Measurements from ENCODE around the gene SLC31A1. TPM values are rescaled to one million over a fixed set of nuclear protein-coding genes. Genes with fewer than 3 reads are reported as not detected.
A peak's percentile ranks its signal among the peaks of the same experiment; 100 is the strongest.
"Not testable (repeated sequence)": the region's sequence is repeated elsewhere in the genome, so short reads cannot be mapped to it uniquely, and the experiment has no call there.

SLC31A1 gene
- total RNA-seq, 1 donor from 2014 or later = 22.6 TPM

DNA sequence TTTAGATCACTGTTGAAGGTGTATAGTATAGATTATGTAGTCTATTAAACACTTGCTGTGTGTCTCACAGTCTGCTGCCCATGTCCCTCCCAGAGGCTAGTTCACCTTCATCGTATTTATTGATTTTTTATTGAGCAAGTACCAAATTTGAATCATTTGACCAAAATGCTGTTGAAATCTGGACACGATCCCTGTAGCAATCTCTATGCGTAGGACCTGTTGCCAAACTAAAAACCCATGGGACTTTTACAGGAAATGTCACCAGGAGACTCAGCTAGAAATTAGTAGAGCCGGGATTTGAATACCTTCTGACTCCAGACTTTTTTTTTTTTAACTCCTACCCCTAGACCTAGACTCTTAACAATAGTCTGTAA lies 17.5 kb downstream of the SLC31A1 start:
- no peak for TF ChIP-seq CTCF (IDR thresholded peaks at IDR 0.05; ENCODE audit: unreplicated experiment)
- Mint-ChIP-seq H3K36me3 (no peaks in the 10 kb centered on the region), H3K4me1 (peaks cover 13% of the 10 kb centered on the region), H3K27me3 (ENCODE audit: low read depth) (no peaks in the 10 kb centered on the region), H3K27ac (no peak overlapping the region), H3K4me3 (no peak overlapping the region), H3K9me3 (no peaks in the 10 kb centered on the region)
- no peak for DNase-seq (ENCODE audit: low spot score in 2 of 2, unreplicated experiment in 2 of 2)

DNA sequence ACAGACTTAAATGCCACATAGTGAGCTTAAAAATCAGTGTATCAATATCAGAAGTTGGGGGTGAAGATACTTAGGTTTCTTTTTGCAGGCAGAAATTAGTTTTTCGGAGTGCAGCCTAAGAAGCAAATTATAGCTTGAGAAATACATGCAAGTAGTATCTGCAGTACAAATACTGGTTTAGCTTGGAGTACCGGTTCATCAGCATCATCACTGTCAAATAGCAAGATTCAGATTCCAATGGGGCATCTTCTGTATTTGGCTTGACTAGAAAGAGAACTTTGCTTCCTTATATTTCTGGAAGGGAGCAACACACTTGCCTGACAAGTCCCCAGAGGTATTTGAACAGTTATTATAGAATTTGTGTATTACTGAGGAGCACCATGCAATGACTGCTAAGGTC lies 19.8 kb downstream of the SLC31A1 start:
- H3K36me3 Mint-ChIP-seq = no peaks in the 10 kb centered on the region
- H3K27ac Mint-ChIP-seq = peak overlapping the region; percentile 14
- no peak for TF ChIP-seq CTCF (IDR thresholded peaks at IDR 0.05; ENCODE audit: unreplicated experiment)
- no peak overlapping the region for H3K4me3 Mint-ChIP-seq
- H3K9me3 Mint-ChIP-seq = no peaks in the 10 kb centered on the region
- DNase-seq (ENCODE audit: low spot score in 2 of 2, unreplicated experiment in 2 of 2) = no peak
- peaks cover 21% of the 10 kb centered on the region for H3K4me1 Mint-ChIP-seq
- H3K27me3 Mint-ChIP-seq (ENCODE audit: low read depth) = no peaks in the 10 kb centered on the region

DNA sequence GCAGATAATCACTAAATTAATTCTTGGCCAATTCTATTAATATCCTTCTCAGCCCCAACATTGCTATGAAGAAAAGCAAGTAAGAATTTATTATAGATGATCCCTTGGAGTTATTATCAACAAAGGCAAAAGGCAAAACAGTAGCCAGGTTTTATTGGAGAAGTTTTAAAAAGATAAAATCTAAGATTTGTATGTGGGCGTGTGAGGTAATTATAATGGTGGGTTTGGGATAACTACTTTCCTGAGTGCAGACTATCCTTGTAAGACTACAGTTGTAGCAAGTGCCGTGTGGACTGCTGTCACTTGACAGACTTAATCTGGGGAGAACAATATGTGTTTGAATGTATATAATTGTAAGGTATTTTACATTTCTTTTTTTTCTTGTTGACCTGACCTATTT lies 23.2 kb downstream of the SLC31A1 start:
- no peak overlapping the region for H3K27ac Mint-ChIP-seq
- H3K4me3 Mint-ChIP-seq = no peak overlapping the region
- no peaks in the 10 kb centered on the region for H3K27me3 Mint-ChIP-seq (ENCODE audit: low read depth)
- TF ChIP-seq CTCF (IDR thresholded peaks at IDR 0.05; ENCODE audit: unreplicated experiment) = no peak
- peaks cover 5% of the 10 kb centered on the region for H3K9me3 Mint-ChIP-seq
- H3K4me1 Mint-ChIP-seq = peaks cover 22% of the 10 kb centered on the region
- H3K36me3 Mint-ChIP-seq = peaks cover 4% of the 10 kb centered on the region
- no peak for DNase-seq (ENCODE audit: low spot score in 2 of 2, unreplicated experiment in 2 of 2)

DNA sequence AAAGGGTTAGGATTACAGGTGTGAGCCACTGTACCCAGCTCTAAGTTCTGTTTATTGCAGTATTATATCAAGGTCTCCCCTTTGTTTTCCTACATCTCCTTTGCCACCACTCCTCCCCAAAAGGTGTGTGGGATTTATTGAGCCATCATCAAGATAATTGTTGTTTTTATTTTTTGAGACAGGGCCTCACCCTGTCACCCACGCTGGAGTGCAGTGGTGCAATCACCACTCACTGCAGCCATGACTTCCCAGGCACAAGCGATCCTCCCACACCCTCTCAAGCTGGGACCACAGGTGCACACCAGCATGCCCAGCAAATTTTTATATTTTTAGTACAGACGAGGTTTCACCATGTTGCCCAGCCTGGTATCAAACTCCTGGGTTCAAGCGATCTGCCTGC lies 24.6 kb downstream of the SLC31A1 start:
- Mint-ChIP-seq H3K9me3 (peaks cover 5% of the 10 kb centered on the region), H3K4me3 (no peak overlapping the region), H3K27me3 (ENCODE audit: low read depth) (no peaks in the 10 kb centered on the region), H3K36me3 (peaks cover 8% of the 10 kb centered on the region), H3K27ac (no peak overlapping the region), H3K4me1 (peaks cover 14% of the 10 kb centered on the region)
- no peak for TF ChIP-seq CTCF (IDR thresholded peaks at IDR 0.05; ENCODE audit: unreplicated experiment)
- DNase-seq (ENCODE audit: low spot score in 2 of 2, unreplicated experiment in 2 of 2) = no peak

DNA sequence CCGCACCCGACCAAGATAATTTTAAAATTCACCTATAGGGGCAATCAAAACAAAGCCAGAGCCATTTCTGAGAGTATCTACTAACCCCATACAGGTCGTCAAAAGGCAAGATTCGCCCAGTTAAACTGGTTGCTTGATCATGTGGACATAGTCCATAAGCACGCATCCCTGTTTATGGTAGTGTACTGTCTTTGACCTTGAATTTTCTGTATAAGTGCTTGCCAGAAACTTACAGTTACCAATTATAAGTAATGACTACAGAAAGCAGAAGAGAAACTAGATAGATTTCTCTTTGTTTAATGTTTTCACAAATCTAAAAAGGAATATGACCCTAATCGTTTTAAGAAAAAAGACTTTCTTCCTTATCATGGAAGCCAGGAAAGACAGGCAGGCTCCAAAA lies 25.6 kb downstream of the SLC31A1 start:
- TF ChIP-seq CTCF (IDR thresholded peaks at IDR 0.05; ENCODE audit: unreplicated experiment) = no peak
- Mint-ChIP-seq H3K4me1 (peaks cover 9% of the 10 kb centered on the region), H3K4me3 (no peak overlapping the region), H3K27ac (no peak overlapping the region), H3K36me3 (peaks cover 10% of the 10 kb centered on the region), H3K27me3 (ENCODE audit: low read depth) (no peaks in the 10 kb centered on the region), H3K9me3 (peaks cover 7% of the 10 kb centered on the region)
- no peak for DNase-seq (ENCODE audit: low spot score in 2 of 2, unreplicated experiment in 2 of 2)

DNA sequence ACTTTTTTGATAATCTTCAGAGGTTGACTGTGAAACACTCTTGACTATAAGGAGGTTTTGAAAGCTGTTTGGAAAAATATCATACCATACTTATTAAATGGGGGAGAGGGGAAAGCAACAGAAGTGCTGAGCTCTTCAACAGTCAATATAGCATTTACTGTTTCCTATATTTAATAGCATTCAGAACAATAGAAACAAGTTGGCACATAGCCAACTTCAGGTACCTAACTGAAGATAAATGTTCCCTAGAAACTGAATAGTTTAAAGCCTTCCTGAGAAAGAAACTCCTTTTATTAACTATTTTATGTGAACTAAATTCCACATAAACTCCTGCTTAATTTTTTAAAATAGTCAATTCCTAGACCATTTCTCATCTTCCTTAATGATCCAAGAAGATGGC lies 26.3 kb downstream of the SLC31A1 start:
- TF ChIP-seq CTCF (IDR thresholded peaks at IDR 0.05; ENCODE audit: unreplicated experiment) = no peak
- H3K4me3 Mint-ChIP-seq = no peak overlapping the region
- no peak for DNase-seq (ENCODE audit: low spot score in 2 of 2, unreplicated experiment in 2 of 2)
- peaks cover 7% of the 10 kb centered on the region for H3K9me3 Mint-ChIP-seq
- peaks cover 9% of the 10 kb centered on the region for H3K4me1 Mint-ChIP-seq
- H3K36me3 Mint-ChIP-seq = peaks cover 10% of the 10 kb centered on the region
- no peak overlapping the region for H3K27ac Mint-ChIP-seq
- no peaks in the 10 kb centered on the region for H3K27me3 Mint-ChIP-seq (ENCODE audit: low read depth)

- H3K27me3 Mint-ChIP-seq (ENCODE audit: low read depth); H3K4me3 Mint-ChIP-seq; H3K9me3 Mint-ChIP-seq: not testable (repeated sequence)
These were observed 28.3 kb downstream of the SLC31A1 start for GRCh38 chr9:113249661-113250060.

More at GRCh38 chr9:113249661-113250060, 28.3 kb downstream of the SLC31A1 start:
- H3K27ac Mint-ChIP-seq; H3K4me1 Mint-ChIP-seq; DNase-seq (ENCODE audit: low spot score in 2 of 2, unreplicated experiment in 2 of 2): not testable (repeated sequence)
- peaks cover 12% of the 10 kb centered on the region for H3K36me3 Mint-ChIP-seq

Measured in mesothelial cell of epicardium (in vitro differentiated cells).